ENCODE results near the gene KCNA10.

DNA sequence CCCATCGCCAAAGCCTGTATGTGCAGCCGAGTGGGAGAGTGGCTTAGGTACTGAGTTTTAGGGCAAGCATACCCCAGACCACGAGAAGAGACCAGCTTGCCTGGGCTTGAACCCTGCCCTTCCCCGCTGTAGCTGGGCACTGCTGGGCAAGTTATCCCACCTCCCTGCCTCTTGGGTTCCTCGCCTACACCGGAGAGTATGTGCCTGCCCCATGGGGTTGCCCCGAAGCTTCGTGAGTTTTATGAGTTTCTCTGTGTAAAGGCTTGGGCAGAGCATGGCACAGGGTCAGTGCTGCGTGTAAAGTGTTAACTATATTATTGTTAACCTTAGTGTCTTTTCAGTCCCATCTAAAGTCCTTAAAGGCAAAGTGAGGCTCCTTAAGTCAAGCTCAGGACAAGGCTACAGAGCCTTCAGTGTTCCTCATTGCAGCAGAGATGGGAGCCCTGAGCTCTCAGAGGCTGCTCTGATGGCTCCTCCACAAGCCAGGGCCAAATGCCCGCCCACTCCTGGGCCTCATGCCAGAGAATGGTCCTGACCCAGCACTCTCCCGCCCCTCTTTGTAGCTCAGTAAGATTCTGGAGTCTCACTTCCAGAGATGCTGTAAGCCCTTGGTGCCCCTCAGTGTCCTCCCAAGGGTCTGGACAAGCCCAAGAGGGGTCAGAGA, 37.0 kb upstream of the KCNA10 start:
- TF ChIP-seq SIN3A (IDR thresholded peaks at IDR 0.05; ENCODE audit: borderline replicate concordance, insufficient read depth, low read length), result no peak
- no peak for TF ChIP-seq POLR2AphosphoS5 (IDR thresholded peaks at IDR 0.05; ENCODE audit: low read depth, low read length)

Data from PFSK-1 (cell line).